Fibroblast of skin of right biceps (primary cell): ENCODE measurements around the gene PI3.
"Not testable (repeated sequence)": the region's sequence is repeated elsewhere in the genome, so short reads cannot be mapped to it uniquely, and the experiment has no call there.

Experiments used
- DNase-seq: peaks from one replicate; pipeline ENCODE4 v3.0.0-alpha.2; 2013

PI3 gene

GRCh38 chr20:45174434-45175364 lies at the start of gene PI3:
TSS of gene PI3 (plus strand) at chr20:45174902. CDS start at chr20:45174923, 21 bp downstream.
- DNase-seq, result peak; percentile 2

GRCh38 chr20:45128099-45128498 lies 46.6 kb upstream of the PI3 start:
- DNase-seq, result no peak

GRCh38 chr20:45136911-45137310 lies 37.8 kb upstream of the PI3 start:
- no peak for DNase-seq

GRCh38 chr20:45138561-45139300 lies 36.0 kb upstream of the PI3 start:
- peak; percentile 4 for DNase-seq

- DNase-seq, result not testable (repeated sequence)
Measured at GRCh38 chr20:45139733-45140375, 34.8 kb upstream of the PI3 start.

GRCh38 chr20:45140836-45141235 lies 33.9 kb upstream of the PI3 start:
- no peak for DNase-seq

- no peak for DNase-seq
Measured at GRCh38 chr20:45149062-45149461, 25.6 kb upstream of the PI3 start.

- no peak for DNase-seq
Measured at GRCh38 chr20:45152405-45152804, 22.3 kb upstream of the PI3 start.

GRCh38 chr20:45153147-45153546 lies 21.6 kb upstream of the PI3 start:
- DNase-seq, result no peak

GRCh38 chr20:45153752-45154151 lies 20.9 kb upstream of the PI3 start:
- no peak for DNase-seq

- DNase-seq, result no peak
Measured at GRCh38 chr20:45154183-45154582, 20.5 kb upstream of the PI3 start.

- DNase-seq, result not testable (repeated sequence)
Measured at GRCh38 chr20:45154794-45155193, 19.9 kb upstream of the PI3 start.

GRCh38 chr20:45156713-45157112 lies 18.0 kb upstream of the PI3 start:
- DNase-seq, result no peak

GRCh38 chr20:45157962-45158361 lies 16.7 kb upstream of the PI3 start:
- peak; percentile 71 for DNase-seq

GRCh38 chr20:45163083-45163803 lies 11.5 kb upstream of the PI3 start:
- DNase-seq, result no peak

- DNase-seq, result no peak
Measured at GRCh38 chr20:45164906-45165305, 9.8 kb upstream of the PI3 start.

- no peak for DNase-seq
Measured at GRCh38 chr20:45173522-45173921, 1.2 kb upstream of the PI3 start.

GRCh38 chr20:45176526-45177267 lies 2.0 kb downstream of the PI3 start:
- DNase-seq, result no peak

- DNase-seq, result no peak
Measured at GRCh38 chr20:45179166-45179565, 4.5 kb downstream of the PI3 start.

- peak; percentile 59 for DNase-seq
Measured at GRCh38 chr20:45181639-45182038, 6.9 kb downstream of the PI3 start.

- DNase-seq, result no peak
Measured at GRCh38 chr20:45183084-45183483, 8.4 kb downstream of the PI3 start.

- no peak for DNase-seq
Measured at GRCh38 chr20:45187693-45188092, 13.0 kb downstream of the PI3 start.
